HG03196 (cell line): ENCODE data around the gene QSOX1.
A peak's percentile ranks its signal among the peaks of the same experiment; 100 is the strongest.
"Not testable (repeated sequence)": the region's sequence is repeated elsewhere in the genome, so short reads cannot be mapped to it uniquely, and the experiment has no call there.

Experiments used
- ATAC-seq: cut with Tn5 transposase; IDR thresholded peaks from one replicate; pipeline ENCODE4 v1.9.1; 2021; ENCODE audit not compliant: unreplicated experiment

QSOX1 gene

GRCh38 chr1:180154325-180155181, at the start of gene QSOX1:
Gene QSOX1 (plus strand): TSS chr1:180154869. CDS start chr1:180154908, 39 bp downstream.
- peak; percentile 86 for ATAC-seq

- no peak for ATAC-seq
These were observed 42.6 kb upstream of the QSOX1 start for GRCh38 chr1:180112091-180112490.

- no peak for ATAC-seq
These were observed 41.6 kb upstream of the QSOX1 start for GRCh38 chr1:180112984-180113647.

GRCh38 chr1:180114396-180114945, 40.2 kb upstream of the QSOX1 start:
- ATAC-seq: no peak

- no peak for ATAC-seq
These were observed 37.5 kb upstream of the QSOX1 start for GRCh38 chr1:180116964-180117763.

GRCh38 chr1:180117764-180118116, 36.9 kb upstream of the QSOX1 start:
- ATAC-seq: no peak

- no peak for ATAC-seq
These were observed 34.8 kb upstream of the QSOX1 start for GRCh38 chr1:180119837-180120236.

- ATAC-seq: no peak
These were observed 31.2 kb upstream of the QSOX1 start for GRCh38 chr1:180123463-180123936.

GRCh38 chr1:180130651-180131050, 24.0 kb upstream of the QSOX1 start:
- no peak for ATAC-seq

GRCh38 chr1:180131510-180131909, 23.2 kb upstream of the QSOX1 start:
- no peak for ATAC-seq

GRCh38 chr1:180133193-180133592, 21.5 kb upstream of the QSOX1 start:
- ATAC-seq: no peak

- not testable (repeated sequence) for ATAC-seq
These were observed 21.0 kb upstream of the QSOX1 start for GRCh38 chr1:180133688-180134087.

- ATAC-seq: no peak
These were observed 19.1 kb upstream of the QSOX1 start for GRCh38 chr1:180135535-180135934.

GRCh38 chr1:180136331-180136967, 18.2 kb upstream of the QSOX1 start:
- no peak for ATAC-seq

- ATAC-seq: no peak
These were observed 17.7 kb upstream of the QSOX1 start for GRCh38 chr1:180136968-180137356.

GRCh38 chr1:180137776-180138175, 16.9 kb upstream of the QSOX1 start:
- ATAC-seq: no peak

GRCh38 chr1:180141381-180141934, 13.2 kb upstream of the QSOX1 start:
- no peak for ATAC-seq

- ATAC-seq: no peak
These were observed 11.3 kb upstream of the QSOX1 start for GRCh38 chr1:180143359-180143758.

GRCh38 chr1:180144659-180145357, 9.9 kb upstream of the QSOX1 start:
- ATAC-seq: no peak

GRCh38 chr1:180145446-180145845, 9.2 kb upstream of the QSOX1 start:
- no peak for ATAC-seq
